Measurements from ENCODE around the gene FCRL5. TPM values are rescaled to one million over a fixed set of nuclear protein-coding genes. Genes with fewer than 3 reads are reported as not detected.
A peak's percentile ranks its signal among the peaks of the same experiment; 100 is the strongest.

The FCRL5 gene
- total and polyA plus RNA-seq, 3 experiments from 2014 or later = not detected

- Mint-ChIP-seq H3K27me3 (peaks cover 4 to 9% of the 10 kb centered on the region in 2 donors), H3K4me3 (no peak overlapping the region), H3K36me3 (no peaks in the 10 kb centered on the region), H3K4me1 (peaks cover 0 to 2% (median 0%) of the 10 kb centered on the region in 3 donors), H3K9me3 (no peaks in the 10 kb centered on the region), H3K27ac (no peak overlapping the region)
- Histone ChIP-seq H3K27me3 (ENCODE audit: insufficient read depth, low read length, poor library complexity, severe bottlenecking) (no peaks in the 10 kb centered on the region), H3K9me3 (ENCODE audit: low read length) (no peaks in the 10 kb centered on the region), H3K36me3 (ENCODE audit: insufficient read depth, low read length) (no peaks in the 10 kb centered on the region), H3K4me3 (ENCODE audit: low read length) (no peak overlapping the region), H3K4me1 (ENCODE audit: insufficient read depth, low read length) (no peaks in the 10 kb centered on the region), H3K27ac (ENCODE audit: low read depth, low read length) (no peak overlapping the region)
- POLR2A ChIA-PET = no interaction called here
- CTCF ChIA-PET = no interaction called here
- DNase-seq = no peak
Measured at GRCh38 chr1:157520386-157520935, 31.9 kb downstream of the FCRL5 start.

GRCh38 chr1:157519451-157519850 is 32.9 kb downstream of the FCRL5 start:
- Mint-ChIP-seq H3K9me3 (no peaks in the 10 kb centered on the region), H3K4me3 (no peak overlapping the region), H3K36me3 (no peaks in the 10 kb centered on the region), H3K27ac (no peak overlapping the region), H3K4me1 (peaks cover 0 to 2% (median 0%) of the 10 kb centered on the region in 3 donors), H3K27me3 (peaks cover 4 to 9% of the 10 kb centered on the region in 2 donors)
- H3K4me3 ChIP-seq (ENCODE audit: low read length) = no peak overlapping the region
- POLR2A ChIA-PET = no interaction called here
- no peaks in the 10 kb centered on the region for H3K4me1 ChIP-seq (ENCODE audit: insufficient read depth, low read length)
- no peaks in the 10 kb centered on the region for H3K36me3 ChIP-seq (ENCODE audit: insufficient read depth, low read length)
- no peaks in the 10 kb centered on the region for H3K27me3 ChIP-seq (ENCODE audit: insufficient read depth, low read length, poor library complexity, severe bottlenecking)
- no peak for DNase-seq
- H3K9me3 ChIP-seq (ENCODE audit: low read length) = no peaks in the 10 kb centered on the region
- CTCF ChIA-PET = interaction anchor here (1.2 kb wide), 1 partner anchor 24 kb away, joined by 3 read pairs; no protein-coding TSS in a partner anchor
- no peak overlapping the region for H3K27ac ChIP-seq (ENCODE audit: low read depth, low read length)

GRCh38 chr1:157517016-157517415 is 35.3 kb downstream of the FCRL5 start:
- no peak overlapping the region for H3K4me3 Mint-ChIP-seq

GRCh38 chr1:157515709-157516108 is 36.6 kb downstream of the FCRL5 start:
- Mint-ChIP-seq H3K27me3 (peaks cover 4 to 9% of the 10 kb centered on the region in 2 donors), H3K4me3 (no peak overlapping the region), H3K36me3 (no peaks in the 10 kb centered on the region), H3K27ac (peak overlapping the region in 1 of 8 donors; percentile 51), H3K4me1 (peaks cover 3 to 5% (median 5%) of the 10 kb centered on the region in 3 donors), H3K9me3 (no peaks in the 10 kb centered on the region)
- Histone ChIP-seq H3K27me3 (ENCODE audit: insufficient read depth, low read length, poor library complexity, severe bottlenecking) (no peaks in the 10 kb centered on the region), H3K36me3 (ENCODE audit: insufficient read depth, low read length) (no peaks in the 10 kb centered on the region), H3K9me3 (ENCODE audit: low read length) (no peaks in the 10 kb centered on the region), H3K4me1 (ENCODE audit: insufficient read depth, low read length) (no peaks in the 10 kb centered on the region), H3K4me3 (ENCODE audit: low read length) (no peak overlapping the region), H3K27ac (ENCODE audit: low read depth, low read length) (no peak overlapping the region)
- POLR2A ChIA-PET = no interaction called here
- CTCF ChIA-PET = no interaction called here
- no peak for DNase-seq

More at GRCh38 chr1:157517016-157517415, 35.3 kb downstream of the FCRL5 start:
- Mint-ChIP-seq H3K27ac (no peak overlapping the region), H3K9me3 (no peaks in the 10 kb centered on the region), H3K4me1 (peaks cover under 1 to 2% (median 2%) of the 10 kb centered on the region in 3 donors), H3K36me3 (no peaks in the 10 kb centered on the region), H3K27me3 (peaks cover 4 to 9% of the 10 kb centered on the region in 2 donors)
- POLR2A ChIA-PET = no interaction called here
- no peak for DNase-seq
- Histone ChIP-seq H3K36me3 (ENCODE audit: insufficient read depth, low read length) (no peaks in the 10 kb centered on the region), H3K4me1 (ENCODE audit: insufficient read depth, low read length) (no peaks in the 10 kb centered on the region), H3K4me3 (ENCODE audit: low read length) (no peak overlapping the region), H3K27me3 (ENCODE audit: insufficient read depth, low read length, poor library complexity, severe bottlenecking) (no peaks in the 10 kb centered on the region), H3K9me3 (ENCODE audit: low read length) (no peaks in the 10 kb centered on the region), H3K27ac (ENCODE audit: low read depth, low read length) (no peak overlapping the region)
- CTCF ChIA-PET = no interaction called here

- Mint-ChIP-seq H3K27me3 (peaks cover 3 to 9% of the 10 kb centered on the region in 2 donors), H3K9me3 (no peaks in the 10 kb centered on the region), H3K27ac (no peak overlapping the region), H3K36me3 (no peaks in the 10 kb centered on the region), H3K4me1 (peaks cover 3 to 5% (median 5%) of the 10 kb centered on the region in 3 donors), H3K4me3 (no peak overlapping the region)
- ChIA-PET POLR2A (no interaction called here), CTCF (no interaction called here)
- Histone ChIP-seq H3K27ac (ENCODE audit: low read depth, low read length) (no peak overlapping the region), H3K4me1 (ENCODE audit: insufficient read depth, low read length) (no peaks in the 10 kb centered on the region), H3K9me3 (ENCODE audit: low read length) (no peaks in the 10 kb centered on the region), H3K36me3 (ENCODE audit: insufficient read depth, low read length) (no peaks in the 10 kb centered on the region), H3K4me3 (ENCODE audit: low read length) (no peak overlapping the region), H3K27me3 (ENCODE audit: insufficient read depth, low read length, poor library complexity, severe bottlenecking) (no peaks in the 10 kb centered on the region)
- no peak for DNase-seq
Measured at GRCh38 chr1:157515141-157515540, 37.2 kb downstream of the FCRL5 start.

- POLR2A ChIA-PET = no interaction called here
- CTCF ChIA-PET = no interaction called here
- no peaks in the 10 kb centered on the region for H3K9me3 ChIP-seq (ENCODE audit: low read length)
- Mint-ChIP-seq H3K36me3 (no peaks in the 10 kb centered on the region), H3K4me3 (peak overlapping the region in 1 of 7 donors; percentile 1), H3K27me3 (peaks cover 2 to 3% of the 10 kb centered on the region in 2 donors), H3K4me1 (peaks cover 3 to 5% (median 5%) of the 10 kb centered on the region in 3 donors), H3K9me3 (no peaks in the 10 kb centered on the region), H3K27ac (peak overlapping the region in 1 of 8 donors; percentile 3)
- H3K27ac ChIP-seq (ENCODE audit: low read depth, low read length) = no peak overlapping the region
- DNase-seq = no peak
- H3K4me3 ChIP-seq (ENCODE audit: low read length) = no peak overlapping the region
- H3K36me3 ChIP-seq (ENCODE audit: insufficient read depth, low read length) = no peaks in the 10 kb centered on the region
- H3K4me1 ChIP-seq (ENCODE audit: insufficient read depth, low read length) = no peaks in the 10 kb centered on the region
- no peaks in the 10 kb centered on the region for H3K27me3 ChIP-seq (ENCODE audit: insufficient read depth, low read length, poor library complexity, severe bottlenecking)
Measured at GRCh38 chr1:157512036-157512969, 40.0 kb downstream of the FCRL5 start.

- Histone ChIP-seq H3K27me3 (ENCODE audit: insufficient read depth, low read length, poor library complexity, severe bottlenecking) (no peaks in the 10 kb centered on the region), H3K4me3 (ENCODE audit: low read length) (no peak overlapping the region), H3K27ac (ENCODE audit: low read depth, low read length) (no peak overlapping the region), H3K4me1 (ENCODE audit: insufficient read depth, low read length) (no peaks in the 10 kb centered on the region), H3K36me3 (ENCODE audit: insufficient read depth, low read length) (no peaks in the 10 kb centered on the region), H3K9me3 (ENCODE audit: low read length) (no peaks in the 10 kb centered on the region)
- H3K27ac Mint-ChIP-seq = peak overlapping the region in 1 of 8 donors; percentile 23
- no peaks in the 10 kb centered on the region for H3K36me3 Mint-ChIP-seq
- H3K27me3 Mint-ChIP-seq = peaks cover 0 to 17% of the 10 kb centered on the region in 2 donors
- POLR2A ChIA-PET = no interaction called here
- H3K4me1 Mint-ChIP-seq = peaks cover 3 to 5% (median 5%) of the 10 kb centered on the region in 3 donors
- no peak for DNase-seq
- no peak overlapping the region for H3K4me3 Mint-ChIP-seq
- CTCF ChIA-PET = no interaction called here
- H3K9me3 Mint-ChIP-seq = no peaks in the 10 kb centered on the region
Measured at GRCh38 chr1:157509546-157510232, 42.6 kb downstream of the FCRL5 start.
